ENCODE results near the gene GSTM2. TPM values are rescaled to one million over a fixed set of nuclear protein-coding genes. Genes with fewer than 3 reads are reported as not detected.
"Not testable (repeated sequence)": the region's sequence is repeated elsewhere in the genome, so short reads cannot be mapped to it uniquely, and the experiment has no call there.

Gene GSTM2
- total and polyA plus RNA-seq, 4 donors: 7.1 to 15.1 (median 7.9) TPM

GRCh38 chr1:109694400-109694799, 26.5 kb downstream of the GSTM2 start:
- not testable (repeated sequence) for DNase-seq (ENCODE audit: low spot score); H3K27ac ChIP-seq (ENCODE audit: low read depth in 1 of 2, low read length in 2 of 2); H3K27me3 ChIP-seq (ENCODE audit: control insufficient read depth in 4 of 4, insufficient read depth in 4 of 4, low read length in 3 of 4); H3K36me3 ChIP-seq (ENCODE audit: control insufficient read depth in 4 of 4, insufficient read depth in 3 of 4, low read depth in 1 of 4, low read length in 3 of 4); H3K9me3 ChIP-seq (ENCODE audit: control insufficient read depth in 4 of 4, low read length in 3 of 4); H3K9ac ChIP-seq (ENCODE audit: low read depth in 1 of 2, low read length in 2 of 2); H3K4me3 ChIP-seq (ENCODE audit: low read depth in 1 of 3, low read length in 3 of 3)
- WGBS: 94% methylated on average over 5 of the region's 5 CpGs
- peaks cover 4 to 23% (median 13%) of the 10 kb centered on the region in 4 donors for H3K4me1 ChIP-seq (ENCODE audit: control insufficient read depth in 4 of 4, insufficient read depth in 4 of 4, low read length in 3 of 4)

GRCh38 chr1:109695138-109695537, 27.3 kb downstream of the GSTM2 start:
- H3K9ac ChIP-seq (ENCODE audit: low read depth in 1 of 2, low read length in 2 of 2); H3K27me3 ChIP-seq (ENCODE audit: control insufficient read depth in 4 of 4, insufficient read depth in 4 of 4, low read length in 3 of 4); H3K27ac ChIP-seq (ENCODE audit: low read depth in 1 of 2, low read length in 2 of 2); H3K9me3 ChIP-seq (ENCODE audit: control insufficient read depth in 4 of 4, low read length in 3 of 4); H3K36me3 ChIP-seq (ENCODE audit: control insufficient read depth in 4 of 4, insufficient read depth in 3 of 4, low read depth in 1 of 4, low read length in 3 of 4); H3K4me3 ChIP-seq (ENCODE audit: low read depth in 1 of 3, low read length in 3 of 3); DNase-seq (ENCODE audit: low spot score): not testable (repeated sequence)
- 84% methylated on average over 3 of the region's 3 CpGs for WGBS
- H3K4me1 ChIP-seq (ENCODE audit: control insufficient read depth in 4 of 4, insufficient read depth in 4 of 4, low read length in 3 of 4): peaks cover 4 to 17% (median 10%) of the 10 kb centered on the region in 4 donors

- Histone ChIP-seq H3K4me1 (ENCODE audit: control insufficient read depth in 4 of 4, insufficient read depth in 4 of 4, low read length in 3 of 4) (peaks cover 0 to 3% (median 0%) of the 10 kb centered on the region in 4 donors), H3K36me3 (ENCODE audit: control insufficient read depth in 4 of 4, insufficient read depth in 3 of 4, low read depth in 1 of 4, low read length in 3 of 4) (no peaks in the 10 kb centered on the region), H3K27me3 (ENCODE audit: control insufficient read depth in 4 of 4, insufficient read depth in 4 of 4, low read length in 3 of 4) (no peaks in the 10 kb centered on the region), H3K9ac (ENCODE audit: low read depth in 1 of 2, low read length in 2 of 2) (no peak overlapping the region), H3K4me3 (ENCODE audit: low read depth in 1 of 3, low read length in 3 of 3) (no peak overlapping the region), H3K27ac (ENCODE audit: low read depth in 1 of 2, low read length in 2 of 2) (no peak overlapping the region), H3K9me3 (ENCODE audit: control insufficient read depth in 4 of 4, low read length in 3 of 4) (no peaks in the 10 kb centered on the region)
- TF ChIP-seq JUND (IDR thresholded peaks at IDR 0.05): no peak
- TF ChIP-seq YY1 (IDR thresholded peaks at IDR 0.05): no peak
- no peak for TF ChIP-seq REST (IDR thresholded peaks at IDR 0.05)
- TF ChIP-seq RXRA (IDR thresholded peaks at IDR 0.05): no peak
- no peak for TF ChIP-seq FOXA1 (IDR thresholded peaks at IDR 0.05)
- TF ChIP-seq GABPA (IDR thresholded peaks at IDR 0.05 in 1 of 2, conservative IDR thresholded peaks at IDR 0.05 in 1 of 2): no peak
- no peak for TF ChIP-seq HNF4G (IDR thresholded peaks at IDR 0.05)
- no peak for TF ChIP-seq RAD21 (IDR thresholded peaks at IDR 0.05)
- no peak for TF ChIP-seq ZBTB33 (IDR thresholded peaks at IDR 0.05)
- no peak for TF ChIP-seq HNF4A (conservative IDR thresholded peaks at IDR 0.05)
- TF ChIP-seq ATF3 (IDR thresholded peaks at IDR 0.05): no peak
- TF ChIP-seq NR2F2 (IDR thresholded peaks at IDR 0.05): no peak
- TF ChIP-seq SP1 (IDR thresholded peaks at IDR 0.05): no peak
- TF ChIP-seq MAX (IDR thresholded peaks at IDR 0.05): no peak
- no peak for TF ChIP-seq EGR1 (IDR thresholded peaks at IDR 0.05; ENCODE audit: low read depth in 2 of 2)
- TF ChIP-seq TAF1 (conservative IDR thresholded peaks at IDR 0.05): no peak
- no peak for DNase-seq (ENCODE audit: low spot score)
- 86% methylated on average over 4 of the region's 4 CpGs for WGBS
These were observed 29.2 kb downstream of the GSTM2 start for GRCh38 chr1:109697066-109697465.

GRCh38 chr1:109697861-109698260, 30.0 kb downstream of the GSTM2 start:
- H3K4me1 ChIP-seq (ENCODE audit: control insufficient read depth in 4 of 4, insufficient read depth in 4 of 4, low read length in 3 of 4); H3K9me3 ChIP-seq (ENCODE audit: control insufficient read depth in 4 of 4, low read length in 3 of 4); H3K9ac ChIP-seq (ENCODE audit: low read depth in 1 of 2, low read length in 2 of 2); DNase-seq (ENCODE audit: low spot score); H3K4me3 ChIP-seq (ENCODE audit: low read depth in 1 of 3, low read length in 3 of 3); H3K27ac ChIP-seq (ENCODE audit: low read depth in 1 of 2, low read length in 2 of 2); H3K27me3 ChIP-seq (ENCODE audit: control insufficient read depth in 4 of 4, insufficient read depth in 4 of 4, low read length in 3 of 4); H3K36me3 ChIP-seq (ENCODE audit: control insufficient read depth in 4 of 4, insufficient read depth in 3 of 4, low read depth in 1 of 4, low read length in 3 of 4): not testable (repeated sequence)
- WGBS: 91% methylated on average over 4 of the region's 4 CpGs

GRCh38 chr1:109702940-109703339, 35.1 kb downstream of the GSTM2 start:
- H3K9ac ChIP-seq (ENCODE audit: low read depth in 1 of 2, low read length in 2 of 2); H3K9me3 ChIP-seq (ENCODE audit: control insufficient read depth in 4 of 4, low read length in 3 of 4); H3K4me1 ChIP-seq (ENCODE audit: control insufficient read depth in 4 of 4, insufficient read depth in 4 of 4, low read length in 3 of 4); H3K4me3 ChIP-seq (ENCODE audit: low read depth in 1 of 3, low read length in 3 of 3); H3K36me3 ChIP-seq (ENCODE audit: control insufficient read depth in 4 of 4, insufficient read depth in 3 of 4, low read depth in 1 of 4, low read length in 3 of 4); H3K27me3 ChIP-seq (ENCODE audit: control insufficient read depth in 4 of 4, insufficient read depth in 4 of 4, low read length in 3 of 4); H3K27ac ChIP-seq (ENCODE audit: low read depth in 1 of 2, low read length in 2 of 2); DNase-seq (ENCODE audit: low spot score): not testable (repeated sequence)
- 90% methylated on average over 3 of the region's 3 CpGs for WGBS

All from liver (tissue), 9 donors.